Measurements from ENCODE around the gene GNG2. TPM values are rescaled to one million over a fixed set of nuclear protein-coding genes. Genes with fewer than 3 reads are reported as not detected.

Gene GNG2
- total RNA-seq, 1 donor from 2014 or later = 24.4 TPM

GRCh38 chr14:51967521-51967920 is 107.1 kb downstream of the GNG2 start:
- H3K27me3 ChIP-seq = no peaks in the 10 kb centered on the region
- no peaks in the 10 kb centered on the region for H3K4me1 ChIP-seq
- H3K4me3 ChIP-seq = no peak overlapping the region
- H3K9me3 ChIP-seq = no peaks in the 10 kb centered on the region
- intact Hi-C loops (cut with DNase I) = no loop called here
- H3K27ac ChIP-seq = no peak overlapping the region
- no peak for TF ChIP-seq CTCF (IDR thresholded peaks at IDR 0.05)
- ATAC-seq (no peak), DNase-seq (no peak)
- H3K36me3 ChIP-seq = no peaks in the 10 kb centered on the region

GRCh38 chr14:51969852-51970540 is 109.6 kb downstream of the GNG2 start:
- no peaks in the 10 kb centered on the region for H3K27me3 ChIP-seq
- intact Hi-C loops (cut with DNase I) = no loop called here
- no peak for ATAC-seq
- no peaks in the 10 kb centered on the region for H3K36me3 ChIP-seq
- H3K27ac ChIP-seq = no peak overlapping the region
- no peaks in the 10 kb centered on the region for H3K4me1 ChIP-seq
- H3K4me3 ChIP-seq = no peak overlapping the region
- no peak for DNase-seq
- TF ChIP-seq CTCF (IDR thresholded peaks at IDR 0.05) = no peak
- H3K9me3 ChIP-seq = no peaks in the 10 kb centered on the region

- H3K4me3 ChIP-seq = no peak overlapping the region
- H3K9me3 ChIP-seq = no peaks in the 10 kb centered on the region
- no peak for DNase-seq
- H3K36me3 ChIP-seq = no peaks in the 10 kb centered on the region
- no peaks in the 10 kb centered on the region for H3K27me3 ChIP-seq
- no peak for ATAC-seq
- H3K27ac ChIP-seq = no peak overlapping the region
- TF ChIP-seq CTCF (IDR thresholded peaks at IDR 0.05) = no peak
- H3K4me1 ChIP-seq = no peaks in the 10 kb centered on the region
- intact Hi-C loops (cut with DNase I) = no loop called here
Measured at GRCh38 chr14:51972566-51972965, 112.2 kb downstream of the GNG2 start.

GRCh38 chr14:51977075-51977474 is 116.7 kb downstream of the GNG2 start:
- Histone ChIP-seq H3K9me3 (no peaks in the 10 kb centered on the region), H3K27me3 (no peaks in the 10 kb centered on the region), H3K4me3 (no peak overlapping the region), H3K4me1 (peaks cover 8% of the 10 kb centered on the region), H3K36me3 (no peaks in the 10 kb centered on the region), H3K27ac (no peak overlapping the region)
- DNase-seq = no peak
- no peak for TF ChIP-seq CTCF (IDR thresholded peaks at IDR 0.05)
- intact Hi-C loops (cut with DNase I) = no loop called here
- no peak for ATAC-seq

- Histone ChIP-seq H3K4me1 (peaks cover 8% of the 10 kb centered on the region), H3K27me3 (no peaks in the 10 kb centered on the region), H3K9me3 (no peaks in the 10 kb centered on the region), H3K4me3 (no peak overlapping the region), H3K36me3 (no peaks in the 10 kb centered on the region), H3K27ac (peak overlapping the region; percentile 43)
- intact Hi-C loops (cut with DNase I) = no loop called here
- no peak for TF ChIP-seq CTCF (IDR thresholded peaks at IDR 0.05)
- ATAC-seq (no peak), DNase-seq (no peak)
Measured at GRCh38 chr14:51978681-51979085, 118.3 kb downstream of the GNG2 start.

Measured in upper lobe of right lung (tissue), 1 donor.